A673 (cell line): ENCODE measurements around the gene LPO. TPM values are rescaled to one million over a fixed set of nuclear protein-coding genes. Genes with fewer than 3 reads are reported as not detected.

Experiments used
- BruUV-seq: library from RNA; stranded (reverse); fragments of 400-500 nt; replicated peaks from 2 replicates; lab custom pipeline; 2021; lab: Mats Ljungman, UMichigan
- CTCF ChIA-PET: fragments of 300-600 bp; sonication (Branson Sonifier 250); formaldehyde crosslinking; loops from one replicate; lab custom pipeline; 2022; ENCODE audit warnings: antibody characterized with exemption; lab: Charles Lee
- POLR2A ChIA-PET: fragments of 300-600 bp; sonication (Branson Sonifier 250); formaldehyde crosslinking; loops from one replicate; lab custom pipeline; 2022; ENCODE audit warnings: antibody characterized with exemption; ENCODE audit not compliant: low non-redundant PET; lab: Charles Lee
- DNase-seq: peaks from one replicate; pipeline ENCODE4 v3.0.0-alpha.2; 2015; ENCODE audit warnings: low spot score
- H3K27ac ChIP-seq: fragments of 200-600 bp; sonication (generic); 2 replicates; pipeline ENCODE4 v1.5.1; 2016; ENCODE audit warnings: mixed run types, low read depth, mild to moderate bottlenecking, mixed read lengths, antibody characterized with exemption, low read length; ENCODE audit not compliant: poor library complexity, severe bottlenecking
- H3K27me3 ChIP-seq: fragments of 200-600 bp; sonication (generic); replicated peaks from 2 replicates; pipeline ENCODE4 v1.6.1; 2017; ENCODE audit warnings: mixed run types, low read depth, mild to moderate bottlenecking, mixed read lengths, antibody characterized with exemption, low read length; ENCODE audit not compliant: insufficient read depth, poor library complexity
- H3K36me3 ChIP-seq: fragments of 200-600 bp; sonication (generic); 2 replicates; pipeline ENCODE4 v1.6.1; 2016; ENCODE audit warnings: mixed run types, mild to moderate bottlenecking, mixed read lengths, antibody characterized with exemption, low read length; ENCODE audit not compliant: insufficient read depth, poor library complexity, severe bottlenecking
- H3K4me1 ChIP-seq: fragments of 200-600 bp; sonication (generic); 2 replicates; pipeline ENCODE4 v1.6.1; 2017; ENCODE audit warnings: mixed run types, mild to moderate bottlenecking, mixed read lengths, antibody characterized with exemption, low read length; ENCODE audit not compliant: insufficient read depth, poor library complexity, severe bottlenecking
- H3K4me3 ChIP-seq: fragments of 200-600 bp; sonication (generic); 2 replicates; pipeline ENCODE4 v1.5.1; 2016; ENCODE audit warnings: low read depth, mixed run types, mild to moderate bottlenecking, mixed read lengths, low read length; ENCODE audit not compliant: poor library complexity, severe bottlenecking
- H3K9me3 ChIP-seq: fragments of 200-600 bp; sonication (generic); 2 replicates; pipeline ENCODE4 v1.6.1; 2016; ENCODE audit warnings: mixed run types, low read depth, mild to moderate bottlenecking, mixed read lengths, antibody characterized with exemption, low read length; ENCODE audit not compliant: poor library complexity, severe bottlenecking
- CTCF ChIP-seq: fragments of 300-800, 200-600 bp; sonication (generic); conservative IDR thresholded peaks from 2 replicates; pipeline ENCODE4 v1.5.1; 2017; ENCODE audit warnings: low read depth, mild to moderate bottlenecking, antibody characterized with exemption, low read length, moderate library complexity, mixed read lengths
- EZH2 ChIP-seq: fragments of 200-600 bp; sonication (generic); IDR thresholded peaks from 2 replicates; pipeline ENCODE4 v1.6.1; 2017; ENCODE audit warnings: borderline replicate concordance, low read depth, mild to moderate bottlenecking, mixed read lengths, antibody characterized with exemption, low read length; ENCODE audit not compliant: poor library complexity, severe bottlenecking
- intact Hi-C: fragments of 100-400 bp; cut with micrococcal nuclease; formaldehyde crosslinking; loops from one replicate; pipeline ENCODE4 v1.10.0; 2022; ENCODE audit not compliant: unreplicated experiment
- total RNA-seq: library from RNA; stranded (reverse); gene quantifications from 2 replicates; pipeline ENCODE4 v1.2.3, GENCODE V29; 2021

The LPO gene
- total RNA-seq, 1 experiment from 2014 or later, result 0.34 TPM

DNA sequence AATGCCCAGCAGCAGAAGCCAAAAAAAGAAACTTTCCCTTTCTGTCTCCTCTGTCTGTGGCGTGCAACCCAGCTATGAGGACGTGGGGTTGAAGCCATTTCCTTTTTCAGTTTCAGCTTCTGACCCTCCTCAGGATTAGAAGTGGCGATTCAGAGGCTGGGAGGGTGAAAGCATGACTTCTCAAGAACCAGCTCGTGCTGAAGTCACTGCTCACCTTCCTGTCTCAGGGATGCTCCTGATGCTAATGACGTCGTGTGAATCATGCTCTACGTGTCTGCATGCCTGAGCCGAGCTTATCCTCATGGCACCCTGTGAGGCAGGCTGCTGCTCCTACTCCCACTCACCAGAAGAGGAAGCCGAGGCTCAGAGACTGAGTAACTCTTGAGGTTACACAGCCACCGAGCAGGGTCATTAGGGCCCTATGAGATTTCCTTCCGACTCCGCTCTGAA, 5.7 kb upstream of the LPO start:
- CTCF ChIA-PET, result interaction anchor here (0.5 kb wide), 1 partner anchor 355 kb away, joined by 5 read pairs; no protein-coding TSS in a partner anchor
- H3K27me3 ChIP-seq, result peaks cover 18% of the 10 kb centered on the region
- peak; percentile 33 for DNase-seq
- intact Hi-C loops, result no loop called here
- TF ChIP-seq EZH2, result no peak
- no peak for TF ChIP-seq CTCF
- no TSS peak for BruUV-seq
- H3K36me3 ChIP-seq, result no peaks in the 10 kb centered on the region
- no peak overlapping the region for H3K27ac ChIP-seq
- no peaks in the 10 kb centered on the region for H3K9me3 ChIP-seq
- H3K4me3 ChIP-seq, result no peak overlapping the region
- H3K4me1 ChIP-seq, result peaks cover 5% of the 10 kb centered on the region
- POLR2A ChIA-PET, result no interaction called here

DNA sequence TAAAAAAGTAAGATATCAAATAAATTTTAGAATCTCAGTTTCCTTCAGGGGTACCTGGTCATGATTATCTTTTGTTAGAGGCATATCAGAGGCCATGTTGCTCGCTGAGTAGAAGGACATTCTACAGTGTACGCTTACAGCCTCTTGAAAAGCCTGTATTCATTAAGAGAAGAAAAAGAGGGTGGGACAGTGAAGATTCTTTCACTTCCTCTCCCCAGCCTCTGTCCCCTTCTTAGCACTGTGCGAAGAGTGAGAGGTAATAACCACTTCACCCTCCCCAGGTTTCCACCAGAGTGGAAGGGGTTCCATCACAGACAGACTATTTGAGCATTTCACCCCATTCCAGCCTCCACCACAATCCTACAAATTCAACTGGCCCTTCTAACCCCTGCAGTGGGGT, 4.8 kb upstream of the LPO start:
- Histone ChIP-seq H3K9me3 (no peaks in the 10 kb centered on the region), H3K4me1 (peaks cover 5% of the 10 kb centered on the region), H3K27ac (no peak overlapping the region), H3K27me3 (peaks cover 18% of the 10 kb centered on the region), H3K36me3 (no peaks in the 10 kb centered on the region), H3K4me3 (no peak overlapping the region)
- TF ChIP-seq EZH2, result no peak
- TF ChIP-seq CTCF, result no peak
- POLR2A ChIA-PET, result no interaction called here
- BruUV-seq, result no TSS peak
- no peak for DNase-seq
- intact Hi-C loops, result no loop called here
- CTCF ChIA-PET, result no interaction called here

GRCh38 chr17:58234512-58234911, 3.9 kb upstream of the LPO start:
- CTCF ChIA-PET, result no interaction called here
- peaks cover 19% of the 10 kb centered on the region for H3K27me3 ChIP-seq
- BruUV-seq, result no TSS peak
- DNase-seq, result no peak
- H3K9me3 ChIP-seq, result no peaks in the 10 kb centered on the region
- no peaks in the 10 kb centered on the region for H3K36me3 ChIP-seq
- POLR2A ChIA-PET, result no interaction called here
- TF ChIP-seq CTCF (no peak), EZH2 (no peak)
- intact Hi-C loops, result no loop called here
- no peak overlapping the region for H3K27ac ChIP-seq
- H3K4me1 ChIP-seq, result peaks cover 5% of the 10 kb centered on the region
- no peak overlapping the region for H3K4me3 ChIP-seq
